ENCODE results near the gene ZSCAN21.

ZSCAN21 gene

DNA sequence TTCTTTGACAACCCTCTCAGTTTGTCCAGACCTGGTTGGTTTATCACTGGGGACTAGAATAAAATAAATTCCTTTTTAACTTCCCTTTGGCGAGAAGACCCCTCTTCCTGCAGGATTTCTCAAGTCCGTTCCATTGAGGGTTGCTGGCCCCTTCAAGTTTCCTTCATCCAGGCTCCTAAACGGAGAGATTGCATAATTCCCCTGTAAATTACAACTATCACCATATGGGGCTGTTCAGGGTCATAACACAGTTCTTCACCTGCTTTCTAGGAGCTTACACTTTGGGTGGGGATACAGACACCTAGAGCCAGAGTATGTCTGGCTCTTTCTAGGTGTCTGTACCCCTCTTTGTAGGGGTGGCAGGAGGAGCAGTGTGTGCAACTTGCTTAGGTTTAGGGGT is 35.9 kb downstream of the ZSCAN21 start:
- no peak for ATAC-seq

GRCh38 chr7:100087055-100087750 is 37.6 kb downstream of the ZSCAN21 start:
- ATAC-seq: peak; percentile 75
- no peak for TF ChIP-seq ESRRG (CRISPR knock-in tag; IDR thresholded peaks at IDR 0.05)
- TF ChIP-seq, protein P1, sequence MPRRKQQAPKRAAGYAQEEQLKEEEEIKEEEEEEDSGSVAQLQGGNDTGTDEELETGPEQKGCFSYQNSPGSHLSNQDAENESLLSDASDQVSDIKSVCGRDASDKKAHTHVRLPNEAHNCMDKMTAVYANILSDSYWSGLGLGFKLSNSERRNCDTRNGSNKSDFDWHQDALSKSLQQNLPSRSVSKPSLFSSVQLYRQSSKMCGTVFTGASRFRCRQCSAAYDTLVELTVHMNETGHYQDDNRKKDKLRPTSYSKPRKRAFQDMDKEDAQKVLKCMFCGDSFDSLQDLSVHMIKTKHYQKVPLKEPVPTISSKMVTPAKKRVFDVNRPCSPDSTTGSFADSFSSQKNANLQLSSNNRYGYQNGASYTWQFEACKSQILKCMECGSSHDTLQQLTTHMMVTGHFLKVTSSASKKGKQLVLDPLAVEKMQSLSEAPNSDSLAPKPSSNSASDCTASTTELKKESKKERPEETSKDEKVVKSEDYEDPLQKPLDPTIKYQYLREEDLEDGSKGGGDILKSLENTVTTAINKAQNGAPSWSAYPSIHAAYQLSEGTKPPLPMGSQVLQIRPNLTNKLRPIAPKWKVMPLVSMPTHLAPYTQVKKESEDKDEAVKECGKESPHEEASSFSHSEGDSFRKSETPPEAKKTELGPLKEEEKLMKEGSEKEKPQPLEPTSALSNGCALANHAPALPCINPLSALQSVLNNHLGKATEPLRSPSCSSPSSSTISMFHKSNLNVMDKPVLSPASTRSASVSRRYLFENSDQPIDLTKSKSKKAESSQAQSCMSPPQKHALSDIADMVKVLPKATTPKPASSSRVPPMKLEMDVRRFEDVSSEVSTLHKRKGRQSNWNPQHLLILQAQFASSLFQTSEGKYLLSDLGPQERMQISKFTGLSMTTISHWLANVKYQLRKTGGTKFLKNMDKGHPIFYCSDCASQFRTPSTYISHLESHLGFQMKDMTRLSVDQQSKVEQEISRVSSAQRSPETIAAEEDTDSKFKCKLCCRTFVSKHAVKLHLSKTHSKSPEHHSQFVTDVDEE (CRISPR knock-in tag; IDR thresholded peaks at IDR 0.05): peak; percentile 73; the same call in 1 of the 2 replicates
- no peak for TF ChIP-seq OSR1 (CRISPR knock-in tag; IDR thresholded peaks at IDR 0.05)
- TF ChIP-seq ZNF565 (CRISPR knock-in tag; conservative IDR thresholded peaks at IDR 0.05; ENCODE audit: low read depth): no peak
- TF ChIP-seq PPARA (CRISPR knock-in tag; IDR thresholded peaks at IDR 0.05; ENCODE audit: borderline replicate concordance): no peak
- TF ChIP-seq ZFP3 (CRISPR knock-in tag; IDR thresholded peaks at IDR 0.05): peak; percentile 88
- TF ChIP-seq, protein P2, sequence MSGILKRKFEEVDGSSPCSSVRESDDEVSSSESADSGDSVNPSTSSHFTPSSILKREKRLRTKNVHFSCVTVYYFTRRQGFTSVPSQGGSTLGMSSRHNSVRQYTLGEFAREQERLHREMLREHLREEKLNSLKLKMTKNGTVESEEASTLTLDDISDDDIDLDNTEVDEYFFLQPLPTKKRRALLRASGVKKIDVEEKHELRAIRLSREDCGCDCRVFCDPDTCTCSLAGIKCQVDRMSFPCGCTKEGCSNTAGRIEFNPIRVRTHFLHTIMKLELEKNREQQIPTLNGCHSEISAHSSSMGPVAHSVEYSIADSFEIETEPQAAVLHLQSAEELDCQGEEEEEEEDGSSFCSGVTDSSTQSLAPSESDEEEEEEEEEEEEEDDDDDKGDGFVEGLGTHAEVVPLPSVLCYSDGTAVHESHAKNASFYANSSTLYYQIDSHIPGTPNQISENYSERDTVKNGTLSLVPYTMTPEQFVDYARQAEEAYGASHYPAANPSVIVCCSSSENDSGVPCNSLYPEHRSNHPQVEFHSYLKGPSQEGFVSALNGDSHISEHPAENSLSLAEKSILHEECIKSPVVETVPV (CRISPR knock-in tag; IDR thresholded peaks at IDR 0.05): peak; percentile 90
- no peak for TF ChIP-seq ZNF8 (CRISPR knock-in tag; IDR thresholded peaks at IDR 0.05)
- TF ChIP-seq, protein P3, sequence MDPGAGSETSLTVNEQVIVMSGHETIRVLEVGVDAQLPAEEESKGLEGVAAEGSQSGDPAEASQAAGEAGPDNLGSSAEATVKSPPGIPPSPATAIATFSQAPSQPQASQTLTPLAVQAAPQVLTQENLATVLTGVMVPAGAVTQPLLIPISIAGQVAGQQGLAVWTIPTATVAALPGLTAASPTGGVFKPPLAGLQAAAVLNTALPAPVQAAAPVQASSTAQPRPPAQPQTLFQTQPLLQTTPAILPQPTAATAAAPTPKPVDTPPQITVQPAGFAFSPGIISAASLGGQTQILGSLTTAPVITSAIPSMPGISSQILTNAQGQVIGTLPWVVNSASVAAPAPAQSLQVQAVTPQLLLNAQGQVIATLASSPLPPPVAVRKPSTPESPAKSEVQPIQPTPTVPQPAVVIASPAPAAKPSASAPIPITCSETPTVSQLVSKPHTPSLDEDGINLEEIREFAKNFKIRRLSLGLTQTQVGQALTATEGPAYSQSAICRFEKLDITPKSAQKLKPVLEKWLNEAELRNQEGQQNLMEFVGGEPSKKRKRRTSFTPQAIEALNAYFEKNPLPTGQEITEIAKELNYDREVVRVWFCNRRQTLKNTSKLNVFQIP (CRISPR knock-in tag; IDR thresholded peaks at IDR 0.05; ENCODE audit: borderline replicate concordance, low read depth): 0 out of 2 replicates have a peak, but pooled peaks have one; percentile 85
- TF ChIP-seq ZC3H10 (CRISPR knock-in tag; IDR thresholded peaks at IDR 0.05): no peak
- TF ChIP-seq BACH2 (CRISPR knock-in tag; IDR thresholded peaks at IDR 0.05; ENCODE audit: borderline replicate concordance): no peak
- no peak for TF ChIP-seq ZNF70 (CRISPR knock-in tag; IDR thresholded peaks at IDR 0.05)
- no peak for TF ChIP-seq ZFP30 (CRISPR knock-in tag; IDR thresholded peaks at IDR 0.05)
- TF ChIP-seq SNAI2 (CRISPR knock-in tag; IDR thresholded peaks at IDR 0.05): 0 out of 2 replicates have a peak, but pooled peaks have one; percentile 58
- peak; percentile 86; the same call in 1 of the 2 replicates for TF ChIP-seq TOX (CRISPR knock-in tag; IDR thresholded peaks at IDR 0.05; ENCODE audit: borderline replicate concordance)
- peak; percentile 33; the same call in 1 of the 2 replicates for TF ChIP-seq GLIS3 (CRISPR knock-in tag; IDR thresholded peaks at IDR 0.05)

More for the DNA sequence above, 35.9 kb downstream of the ZSCAN21 start:
- no peak for TF ChIP-seq BACH2 (CRISPR knock-in tag; IDR thresholded peaks at IDR 0.05; ENCODE audit: borderline replicate concordance)
- TF ChIP-seq OSR1 (CRISPR knock-in tag; IDR thresholded peaks at IDR 0.05): no peak
- TF ChIP-seq, protein P2 (CRISPR knock-in tag; IDR thresholded peaks at IDR 0.05): no peak
- no peak for TF ChIP-seq GLIS3 (CRISPR knock-in tag; IDR thresholded peaks at IDR 0.05)
- TF ChIP-seq ESRRG (CRISPR knock-in tag; IDR thresholded peaks at IDR 0.05): no peak
- TF ChIP-seq PPARA (CRISPR knock-in tag; IDR thresholded peaks at IDR 0.05; ENCODE audit: borderline replicate concordance): no peak
- TF ChIP-seq ARNTL (CRISPR knock-in tag; IDR thresholded peaks at IDR 0.05; ENCODE audit: borderline replicate concordance, low read depth): no peak
- no peak for TF ChIP-seq CSDC2 (CRISPR knock-in tag; IDR thresholded peaks at IDR 0.05)
- TF ChIP-seq PATZ1 (CRISPR knock-in tag; IDR thresholded peaks at IDR 0.05; ENCODE audit: borderline replicate concordance): no peak
- TF ChIP-seq RARB (CRISPR knock-in tag; IDR thresholded peaks at IDR 0.05): no peak
- TF ChIP-seq ZNF70 (CRISPR knock-in tag; IDR thresholded peaks at IDR 0.05): no peak
- no peak for TF ChIP-seq ZFP3 (CRISPR knock-in tag; IDR thresholded peaks at IDR 0.05)
- no peak for TF ChIP-seq TOX (CRISPR knock-in tag; IDR thresholded peaks at IDR 0.05; ENCODE audit: borderline replicate concordance)
- no peak for TF ChIP-seq TCF4 (CRISPR knock-in tag; IDR thresholded peaks at IDR 0.05; ENCODE audit: borderline replicate concordance)
- no peak for TF ChIP-seq ZNF8 (CRISPR knock-in tag; IDR thresholded peaks at IDR 0.05)
- TF ChIP-seq, protein P3 (CRISPR knock-in tag; IDR thresholded peaks at IDR 0.05; ENCODE audit: borderline replicate concordance, low read depth): no peak
- no peak for TF ChIP-seq SNAI2 (CRISPR knock-in tag; IDR thresholded peaks at IDR 0.05)
- TF ChIP-seq, protein P4, sequence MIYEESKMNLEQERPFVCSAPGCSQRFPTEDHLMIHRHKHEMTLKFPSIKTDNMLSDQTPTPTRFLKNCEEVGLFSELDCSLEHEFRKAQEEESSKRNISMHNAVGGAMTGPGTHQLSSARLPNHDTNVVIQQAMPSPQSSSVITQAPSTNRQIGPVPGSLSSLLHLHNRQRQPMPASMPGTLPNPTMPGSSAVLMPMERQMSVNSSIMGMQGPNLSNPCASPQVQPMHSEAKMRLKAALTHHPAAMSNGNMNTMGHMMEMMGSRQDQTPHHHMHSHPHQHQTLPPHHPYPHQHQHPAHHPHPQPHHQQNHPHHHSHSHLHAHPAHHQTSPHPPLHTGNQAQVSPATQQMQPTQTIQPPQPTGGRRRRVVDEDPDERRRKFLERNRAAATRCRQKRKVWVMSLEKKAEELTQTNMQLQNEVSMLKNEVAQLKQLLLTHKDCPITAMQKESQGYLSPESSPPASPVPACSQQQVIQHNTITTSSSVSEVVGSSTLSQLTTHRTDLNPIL (CRISPR knock-in tag; IDR thresholded peaks at IDR 0.05; ENCODE audit: low read depth): no peak
